ENCODE results near the gene STK26. TPM values are rescaled to one million over a fixed set of nuclear protein-coding genes. Genes with fewer than 3 reads are reported as not detected.
"Not testable (repeated sequence)": the region's sequence is repeated elsewhere in the genome, so short reads cannot be mapped to it uniquely, and the experiment has no call there.

Gene STK26
- total RNA-seq = 10 to 100 TPM in 1 of 2 donors, 1 to 10 TPM in 1; 8.9 to 15.4 TPM
- long read RNA-seq, donor 1, partial matches to known transcripts = 1 of 3 reads
- long read RNA-seq, donor 1, other reads (novel, unspliced or antisense) = 0 of 3 reads
- long read RNA-seq, donor 2, partial matches to known transcripts = 5 of 10 reads
- long read RNA-seq, donor 2, other reads (novel, unspliced or antisense) = 4 of 10 reads

DNA sequence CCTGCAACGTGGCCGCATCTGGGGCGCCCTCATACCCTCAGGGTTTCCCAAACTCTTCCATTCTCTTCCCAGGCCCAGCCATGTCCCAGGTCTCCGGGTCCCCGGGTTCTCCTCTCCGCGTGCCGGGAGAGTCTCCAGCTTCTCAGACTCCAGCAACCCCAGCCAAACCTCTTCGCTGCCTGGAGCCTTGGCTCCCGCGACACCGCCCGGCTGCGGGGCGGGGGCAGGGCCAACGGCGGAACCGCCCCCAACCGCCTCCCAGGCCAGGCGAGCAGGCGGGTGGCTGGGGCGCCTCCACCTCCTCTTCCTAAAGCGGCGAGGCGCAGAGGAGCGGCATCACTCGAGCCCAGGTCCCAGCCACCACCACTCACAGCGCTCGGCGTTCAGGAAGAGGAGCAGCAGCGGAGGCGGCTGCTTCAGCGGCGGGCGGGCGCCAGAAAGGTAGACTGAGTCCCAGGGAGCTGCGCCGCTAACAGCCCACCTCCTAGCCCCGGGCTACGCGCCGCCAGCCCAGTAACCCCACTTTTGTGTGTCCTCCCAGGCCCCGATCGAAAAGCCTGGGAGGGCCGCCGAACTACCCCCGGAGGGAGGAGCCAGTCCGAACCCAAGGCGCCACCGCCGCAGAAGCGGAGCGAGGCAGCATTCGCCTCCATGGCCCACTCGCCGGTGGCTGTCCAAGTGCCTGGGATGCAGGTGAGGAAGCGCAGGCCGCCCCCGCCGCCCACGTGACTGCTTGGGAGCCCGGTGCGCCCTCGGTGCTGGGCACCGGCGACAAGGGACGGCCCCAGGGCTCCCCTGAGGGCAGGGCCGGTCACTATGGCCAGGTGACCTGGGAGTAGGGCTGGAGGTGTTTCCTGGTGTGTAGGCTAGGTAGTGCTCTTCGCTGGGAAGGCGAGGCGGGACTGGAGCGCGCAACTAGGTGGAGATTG lies at the start of gene STK26:
Gene STK26, plus strand, starts transcription at position 336 of the 929 bp plus-strand sequence. Its CDS starts 316 bp downstream, at position 652.
- intact Hi-C loops (cut with DNase I) = no loop called here
- peak; percentile 89 for DNase-seq (ENCODE audit: low spot score)

DNA sequence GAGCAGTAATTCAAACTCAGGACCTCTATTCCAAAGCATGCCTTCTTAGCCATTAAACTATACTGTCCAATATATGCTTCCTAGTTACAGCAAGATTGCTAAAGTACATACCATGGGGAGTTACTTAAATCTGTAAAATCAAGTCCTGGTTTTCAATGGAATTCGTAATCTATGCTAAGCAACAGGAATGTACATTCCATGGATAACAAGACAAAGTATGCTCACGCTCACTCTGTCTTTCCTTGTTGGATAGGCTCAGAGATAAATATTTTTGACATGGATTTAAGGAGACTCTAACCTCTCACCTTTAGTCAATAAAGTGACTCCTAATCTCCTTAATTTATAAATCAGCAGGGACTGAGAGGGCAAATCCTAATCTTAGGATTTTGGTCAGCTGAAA lies 47.3 kb upstream of the STK26 start:
- DNase-seq (ENCODE audit: low spot score) = no peak
- intact Hi-C loops (cut with DNase I) = no loop called here

DNA sequence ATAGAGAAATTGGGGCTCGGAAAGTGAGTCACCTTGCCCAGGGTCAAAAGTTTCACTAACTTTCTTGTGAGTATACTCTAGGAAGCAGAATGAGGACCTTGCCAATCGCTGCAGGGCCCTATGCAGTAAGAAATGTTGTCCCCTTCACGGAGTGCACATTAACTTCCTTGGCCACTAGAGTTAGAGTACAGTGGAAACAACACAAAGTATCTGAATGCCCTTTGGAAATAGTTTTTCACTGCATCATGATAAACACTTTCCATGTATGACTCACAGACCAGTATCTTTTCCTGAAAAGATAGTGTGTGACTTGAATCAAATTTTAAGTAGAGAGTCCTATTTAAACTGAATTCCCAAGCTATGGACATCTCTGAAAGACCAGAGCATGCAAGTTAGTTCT lies 45.5 kb upstream of the STK26 start:
- DNase-seq (ENCODE audit: low spot score) = no peak
- intact Hi-C loops (cut with DNase I) = no loop called here

DNA sequence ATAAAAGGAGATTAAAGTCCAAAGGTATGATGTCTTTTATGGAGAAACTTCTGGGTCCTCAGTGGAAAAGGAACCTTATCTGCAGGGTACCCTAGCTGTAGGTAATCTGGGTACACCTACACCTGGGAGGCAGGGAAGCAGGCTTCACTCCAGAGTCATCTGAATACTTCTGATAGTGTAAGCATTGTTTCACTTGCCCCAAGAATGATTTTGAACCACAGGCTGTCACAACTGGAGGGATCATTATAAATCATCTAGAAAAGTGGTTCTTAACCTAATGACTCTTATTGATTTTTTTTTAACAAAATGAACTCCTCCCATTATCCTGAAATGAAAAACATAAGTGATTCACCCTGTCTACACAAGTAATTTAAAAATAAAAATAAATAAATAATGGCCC lies 44.0 kb upstream of the STK26 start:
- DNase-seq (ENCODE audit: low spot score) = no peak
- intact Hi-C loops (cut with DNase I) = no loop called here

DNA sequence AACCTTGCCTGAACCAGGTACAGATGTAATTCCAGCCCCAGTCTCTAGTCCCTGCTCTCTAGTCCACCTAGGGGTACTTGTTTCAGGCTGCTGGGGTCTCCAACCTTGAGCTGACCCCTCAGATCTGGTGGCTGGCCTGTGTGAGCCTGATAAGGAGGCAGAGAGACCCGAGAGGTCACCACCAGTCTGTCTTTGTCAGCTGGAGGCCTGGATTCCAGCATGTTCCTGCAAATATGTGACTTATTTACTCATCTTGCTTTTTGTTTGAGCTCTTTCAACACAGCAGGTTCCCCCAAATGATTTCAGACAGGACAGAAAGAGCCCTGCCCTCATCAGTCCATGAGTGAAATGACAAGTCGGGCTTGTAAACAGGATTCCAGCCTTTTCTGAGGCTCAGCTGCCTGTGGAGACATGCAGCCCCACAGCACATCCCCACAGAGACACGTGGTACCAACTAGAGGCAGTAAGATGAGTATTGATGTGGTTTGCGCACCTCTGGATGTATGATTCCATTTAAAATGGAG lies 37.5 kb upstream of the STK26 start:
- intact Hi-C loops (cut with DNase I) = no loop called here
- DNase-seq (ENCODE audit: low spot score) = no peak

DNA sequence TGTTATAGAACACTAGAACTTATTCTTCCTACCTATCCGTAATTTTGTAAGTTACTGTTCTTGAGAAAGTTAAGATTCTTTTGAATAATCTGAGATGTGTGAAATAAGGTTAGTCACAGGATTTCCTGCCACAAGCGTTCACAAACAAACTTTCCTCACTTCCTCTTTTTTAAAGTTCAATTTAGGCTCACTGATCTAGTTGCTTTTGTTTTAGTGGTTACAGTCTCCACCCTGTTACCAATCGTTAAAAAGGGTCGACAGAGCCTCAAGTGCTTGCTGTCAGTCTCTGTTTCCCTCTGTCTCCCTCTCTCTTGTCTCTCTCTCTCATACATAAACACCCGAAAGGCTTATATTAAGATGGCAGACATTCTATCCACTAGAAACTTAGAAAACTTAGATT lies 35.9 kb upstream of the STK26 start:
- no peak for DNase-seq (ENCODE audit: low spot score)
- intact Hi-C loops (cut with DNase I) = no loop called here

DNA sequence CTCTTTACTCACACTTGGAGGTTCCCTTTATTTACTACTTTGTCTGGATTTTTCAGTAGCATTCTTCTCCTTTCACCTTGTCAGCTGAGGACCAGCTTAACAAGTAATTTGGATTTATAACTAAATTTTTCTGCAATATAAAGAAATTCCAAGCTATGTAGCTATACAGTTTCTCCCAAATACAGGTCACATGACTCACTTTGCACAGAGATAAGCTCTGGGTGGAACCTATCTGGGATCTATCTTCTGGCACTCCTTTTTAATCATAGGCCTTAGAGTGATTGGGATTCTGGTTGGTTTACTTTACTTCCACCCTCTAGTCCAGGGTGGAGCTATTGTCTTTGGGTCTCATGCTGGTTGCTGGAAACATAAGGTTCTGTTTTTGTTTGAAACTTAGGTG lies 34.9 kb upstream of the STK26 start:
- intact Hi-C loops (cut with DNase I) = no loop called here
- DNase-seq (ENCODE audit: low spot score) = no peak

DNA sequence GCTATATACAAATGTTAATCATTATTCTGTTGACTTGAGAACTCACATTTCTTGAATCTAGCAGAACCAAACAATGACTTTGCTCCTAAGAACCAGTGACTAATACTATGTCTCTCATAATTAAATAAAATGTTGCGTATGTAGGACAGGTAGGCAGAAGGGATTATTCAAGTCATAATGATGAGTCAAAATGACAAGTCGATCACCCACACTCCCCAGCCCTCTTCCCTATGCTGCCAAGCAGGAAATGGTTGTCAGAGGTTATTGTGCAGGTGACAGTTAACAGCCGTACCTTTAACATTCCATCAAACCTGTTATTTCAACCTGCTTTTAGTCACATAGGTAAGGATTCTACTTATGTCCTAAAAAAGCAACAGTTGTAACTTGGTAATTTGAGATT lies 22.0 kb upstream of the STK26 start:
- intact Hi-C loops (cut with DNase I) = no loop called here
- DNase-seq (ENCODE audit: low spot score) = no peak

DNA sequence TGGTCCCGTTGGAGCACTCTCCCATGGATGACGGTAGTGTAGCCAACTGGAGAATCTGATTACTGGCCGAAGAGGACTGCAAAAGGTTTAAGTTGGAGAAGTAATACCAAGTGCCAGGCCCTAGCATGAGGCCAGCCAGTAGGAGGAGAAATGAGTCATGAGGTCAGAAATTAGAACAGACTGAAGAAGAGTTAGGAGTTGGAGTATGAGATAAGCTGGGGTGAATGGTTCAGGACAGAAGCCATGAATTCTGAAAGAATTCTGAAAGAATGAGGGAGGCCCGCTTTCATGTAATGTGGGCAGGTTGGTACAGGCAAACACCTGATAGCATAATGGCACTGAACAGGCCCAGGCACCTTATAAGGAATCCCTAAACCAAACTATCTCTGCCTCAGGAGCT lies 18.4 kb upstream of the STK26 start:
- DNase-seq (ENCODE audit: low spot score) = no peak
- intact Hi-C loops (cut with DNase I) = no loop called here

DNA sequence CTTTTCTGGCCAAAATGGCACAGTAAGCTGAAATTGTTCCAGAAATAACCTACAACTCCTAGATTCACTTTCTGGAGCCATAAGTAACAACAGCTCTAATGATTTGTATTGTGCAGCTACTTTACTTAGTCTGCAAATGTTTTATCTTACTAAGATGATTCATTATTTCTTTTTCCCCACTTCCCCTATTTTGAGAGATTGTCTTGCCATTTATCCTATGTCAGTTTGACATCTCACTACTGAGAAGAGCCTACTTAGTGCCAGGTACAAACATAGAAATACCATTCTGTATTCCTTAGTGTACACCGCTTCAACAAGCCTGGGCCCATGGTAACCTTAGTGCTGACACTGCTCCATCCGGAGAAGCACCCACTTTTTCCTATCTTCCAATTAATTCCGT lies 13.8 kb upstream of the STK26 start:
- intact Hi-C loops (cut with DNase I) = no loop called here

DNA sequence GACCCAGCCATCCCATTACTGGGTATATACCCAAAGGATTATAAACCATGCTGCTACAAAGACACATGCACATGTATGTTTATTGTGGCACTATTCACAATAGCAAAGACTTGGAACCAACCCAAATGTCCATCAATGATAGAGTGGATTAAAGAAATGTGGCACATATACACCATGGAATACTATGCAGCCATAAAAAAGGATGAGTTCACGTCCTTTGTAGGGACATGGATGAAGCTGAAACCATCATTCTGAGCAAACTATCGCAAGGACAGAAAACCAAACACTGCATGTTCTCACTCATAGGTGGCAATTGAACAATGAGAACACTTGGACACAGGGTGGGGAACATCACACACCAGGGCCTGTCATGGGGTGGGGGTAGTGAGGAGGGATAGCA lies 12.9 kb upstream of the STK26 start:
- intact Hi-C loops (cut with DNase I) = not testable (repeated sequence)

More for the DNA sequence above, 13.8 kb upstream of the STK26 start:
- no peak for DNase-seq (ENCODE audit: low spot score)

DNA sequence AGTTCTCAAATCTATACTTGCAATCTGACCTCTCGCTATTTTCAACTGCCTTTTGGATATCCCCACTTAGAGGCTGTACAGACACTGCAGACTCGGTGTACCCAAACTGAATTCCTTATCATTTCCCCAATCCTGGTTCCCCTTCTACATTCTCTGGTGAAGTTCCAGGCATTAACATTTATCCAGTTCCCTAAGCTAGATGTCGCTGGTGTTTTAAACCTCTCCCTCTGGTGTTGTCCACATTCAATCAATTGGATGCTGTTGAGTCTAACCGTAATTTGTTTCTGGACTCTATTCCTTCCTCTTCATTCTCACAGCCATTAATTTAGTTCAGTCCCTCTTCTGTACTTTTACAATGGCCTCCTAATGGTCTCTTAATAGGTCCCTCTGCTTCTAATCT lies 7.2 kb upstream of the STK26 start:
- DNase-seq (ENCODE audit: low spot score) = no peak
- intact Hi-C loops (cut with DNase I) = no loop called here

More for the DNA sequence above, 12.9 kb upstream of the STK26 start:
- not testable (repeated sequence) for DNase-seq (ENCODE audit: low spot score)

DNA sequence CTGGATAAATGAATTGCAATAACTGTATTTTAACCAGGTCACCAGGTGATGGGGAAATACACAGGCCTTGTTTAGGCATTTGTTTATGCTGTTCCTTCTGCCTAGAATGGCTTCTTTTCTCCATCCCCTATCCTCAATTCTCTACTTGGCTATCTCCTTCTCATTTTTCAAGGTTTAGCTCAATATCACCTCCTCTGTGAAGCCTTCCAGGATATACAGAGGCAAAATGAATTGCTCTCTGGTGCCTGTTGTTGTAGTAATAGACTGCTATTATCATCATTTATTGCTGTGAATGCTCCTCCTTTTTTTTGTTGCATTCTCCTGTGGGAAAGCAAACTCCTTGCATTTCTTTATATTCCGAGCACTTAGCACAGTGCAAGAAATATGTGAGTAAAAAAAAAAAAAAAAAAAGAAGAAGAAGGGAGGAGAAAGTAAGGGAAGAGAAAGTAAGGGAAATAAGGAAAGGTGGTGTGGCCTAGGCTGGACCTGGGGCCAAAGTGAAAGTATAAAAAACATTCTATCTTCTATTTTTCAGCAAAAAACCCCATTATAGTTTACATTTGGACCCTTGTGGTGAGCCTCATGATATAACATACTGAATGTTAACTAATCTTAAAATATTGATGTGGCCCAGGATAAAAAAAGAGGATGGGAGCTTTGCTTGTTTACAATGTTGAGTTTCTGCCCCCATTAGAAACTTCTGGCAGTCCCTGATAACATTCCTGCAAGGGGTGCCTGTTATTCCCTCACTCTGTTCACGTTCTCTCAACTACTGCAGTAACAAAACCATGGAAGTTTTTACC lies 6.3 kb upstream of the STK26 start:
- no peak for DNase-seq (ENCODE audit: low spot score)
- intact Hi-C loops (cut with DNase I) = no loop called here

DNA sequence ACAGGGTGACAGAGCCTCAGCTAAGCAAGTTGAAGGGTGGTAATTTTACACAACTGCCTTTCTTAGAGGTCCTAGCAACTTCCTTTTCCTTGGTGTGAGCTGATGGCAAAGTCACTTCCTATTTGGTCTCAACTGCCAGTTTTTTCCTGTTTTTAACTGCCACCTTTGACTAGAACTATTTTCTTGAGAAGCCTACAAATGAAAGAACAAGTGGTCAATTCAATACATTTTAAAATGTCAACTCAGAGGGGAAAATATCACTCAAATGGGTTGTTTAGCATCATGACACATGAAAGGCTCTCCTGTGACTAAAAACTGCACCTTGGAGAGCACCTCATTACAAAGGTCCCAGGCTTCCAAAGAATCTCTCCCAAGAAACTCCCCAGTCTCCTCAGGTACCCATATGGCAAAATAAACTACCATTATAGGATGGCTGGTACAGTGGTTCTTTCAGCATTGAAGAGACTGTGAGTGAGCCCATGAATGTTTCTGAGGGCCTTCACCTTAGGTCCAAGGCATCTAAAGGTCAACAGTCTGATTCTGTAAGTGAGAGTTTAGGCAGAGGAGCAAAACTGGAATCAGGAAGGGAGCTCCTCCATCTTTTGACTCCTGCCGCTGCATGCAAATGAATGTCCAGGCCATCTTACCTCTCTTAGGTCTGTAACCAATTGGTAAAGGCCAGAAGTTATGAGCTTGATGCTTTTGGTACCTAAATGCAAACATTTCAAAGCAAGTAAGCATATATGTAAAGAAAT lies 5.5 kb upstream of the STK26 start:
- DNase-seq (ENCODE audit: low spot score) = no peak
- intact Hi-C loops (cut with DNase I) = no loop called here

DNA sequence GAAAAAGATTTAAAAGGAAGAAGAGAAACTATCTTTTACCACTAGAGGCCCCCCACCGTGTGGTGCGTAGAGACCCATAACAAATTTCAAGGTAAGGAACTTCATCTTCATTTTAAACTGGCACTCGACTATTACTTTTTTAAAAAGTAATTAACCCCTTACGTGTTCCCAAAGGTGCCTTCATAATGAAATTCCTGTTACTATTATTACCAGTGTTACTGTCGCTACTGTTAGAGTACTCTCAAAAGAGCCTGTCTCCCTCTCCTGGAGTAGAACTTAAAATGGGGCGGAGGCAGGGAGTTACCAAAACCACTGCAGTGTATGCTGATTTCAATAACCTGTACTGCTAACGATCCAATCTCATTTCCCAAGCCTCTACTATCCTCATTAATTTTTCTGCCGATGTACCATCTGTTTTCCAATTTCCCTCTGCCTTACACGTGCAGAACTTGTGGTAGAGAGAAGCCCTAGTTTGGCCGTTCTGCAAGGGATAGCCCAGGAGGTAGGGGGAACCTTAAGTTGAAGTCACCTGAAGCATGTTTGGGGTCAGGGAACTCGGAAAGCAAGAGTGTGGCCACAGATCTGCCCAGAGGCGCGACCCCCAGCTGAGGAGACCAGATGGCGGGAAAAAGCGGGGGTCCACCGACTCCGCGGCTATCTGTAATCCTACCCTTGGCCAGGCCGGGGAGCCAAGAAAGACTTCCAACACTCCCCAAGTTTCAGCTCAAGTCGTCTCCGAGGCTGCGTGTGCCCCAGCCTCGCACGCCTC lies 720 bp upstream of the STK26 start:
- no peak for DNase-seq (ENCODE audit: low spot score)
- intact Hi-C loops (cut with DNase I) = no loop called here

DNA sequence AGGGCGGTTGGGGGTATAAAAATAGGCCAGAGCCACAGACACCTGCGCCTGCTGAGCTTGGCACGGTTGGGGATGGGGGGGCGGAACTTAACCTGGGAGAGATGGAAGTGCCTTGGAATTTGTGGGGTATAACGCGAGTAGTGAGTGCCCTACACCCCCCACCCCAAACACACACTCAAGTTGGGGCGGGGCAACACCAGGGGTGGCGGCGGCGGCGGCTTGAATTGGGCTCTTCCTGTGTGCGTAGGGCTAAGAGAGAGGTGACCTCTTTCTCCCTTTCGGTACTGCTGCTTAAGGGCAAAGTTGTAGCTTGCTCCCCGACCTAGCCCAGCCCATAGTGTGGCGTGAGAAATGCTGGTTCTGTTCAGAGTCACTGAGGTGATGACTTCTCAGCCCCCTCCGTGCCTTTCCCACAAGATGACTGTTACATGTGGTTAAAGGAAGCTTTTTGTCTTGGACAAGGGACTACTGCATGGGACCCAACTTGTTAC lies 839 bp downstream of the STK26 start:
- DNase-seq (ENCODE audit: low spot score) = no peak
- intact Hi-C loops (cut with DNase I) = no loop called here

DNA sequence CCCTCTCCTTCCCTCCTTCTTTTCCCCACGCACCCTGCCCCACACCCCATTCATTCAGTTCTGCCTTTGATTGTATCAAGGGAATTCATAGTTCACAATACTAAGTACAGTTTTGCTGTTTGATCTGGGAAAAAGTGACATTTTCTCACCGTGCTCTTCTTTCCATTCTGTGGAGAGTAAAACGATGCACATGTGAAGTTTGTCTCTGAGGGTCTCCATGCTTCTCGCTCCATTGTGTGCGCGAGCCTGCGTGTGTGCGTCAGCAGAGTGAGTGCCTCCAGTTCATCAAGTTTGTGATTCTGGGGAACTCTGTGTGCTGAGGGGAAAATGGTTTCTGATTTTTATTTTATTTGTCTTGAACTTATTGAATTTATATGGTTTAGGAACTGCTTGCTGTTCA lies 1.9 kb downstream of the STK26 start:
- DNase-seq (ENCODE audit: low spot score) = no peak
- intact Hi-C loops (cut with DNase I) = no loop called here

DNA sequence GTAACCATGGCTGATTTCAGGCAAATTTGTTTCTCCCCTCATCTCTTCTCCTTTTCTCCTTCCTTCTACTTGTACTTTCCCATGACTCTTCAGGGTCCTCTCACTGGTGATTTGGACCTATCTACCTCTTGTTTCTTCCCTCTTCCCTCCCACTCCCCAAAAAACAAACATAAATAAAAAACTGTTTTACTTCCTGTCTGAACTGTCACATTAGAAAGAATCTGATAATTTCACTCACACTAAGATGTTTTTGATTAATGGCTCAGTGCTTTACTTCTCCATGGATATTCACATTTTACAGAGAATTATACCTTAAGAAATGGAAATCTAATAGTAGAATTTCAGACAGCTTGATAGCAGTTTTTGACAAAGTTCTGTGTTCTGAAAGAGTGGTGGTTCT lies 7.2 kb downstream of the STK26 start:
- DNase-seq (ENCODE audit: low spot score) = no peak
- intact Hi-C loops (cut with DNase I) = no loop called here
